ENCODE data around the gene BLOC1S5.
"Not testable (repeated sequence)": the region's sequence is repeated elsewhere in the genome, so short reads cannot be mapped to it uniquely, and the experiment has no call there.

The BLOC1S5 gene

DNA sequence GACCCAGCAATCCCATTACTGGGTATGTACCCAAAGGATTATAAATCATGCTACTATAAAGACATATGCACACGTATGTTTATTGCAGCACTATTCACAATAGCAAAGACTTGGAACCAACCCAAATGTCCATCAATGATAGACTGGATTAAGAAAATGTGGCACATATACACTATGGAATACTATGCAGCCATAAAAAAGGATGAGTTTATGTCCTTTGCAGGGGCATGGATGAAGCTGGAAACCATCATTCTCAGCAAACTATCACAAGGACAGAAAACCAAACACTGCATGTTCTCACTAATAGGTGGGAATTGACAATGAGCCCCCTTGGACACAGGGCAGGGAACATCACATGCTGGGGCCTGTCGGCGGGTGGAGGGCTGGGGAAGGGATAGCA, 30.1 kb downstream of the BLOC1S5 start:
- not testable (repeated sequence) for DNase-seq

DNA sequence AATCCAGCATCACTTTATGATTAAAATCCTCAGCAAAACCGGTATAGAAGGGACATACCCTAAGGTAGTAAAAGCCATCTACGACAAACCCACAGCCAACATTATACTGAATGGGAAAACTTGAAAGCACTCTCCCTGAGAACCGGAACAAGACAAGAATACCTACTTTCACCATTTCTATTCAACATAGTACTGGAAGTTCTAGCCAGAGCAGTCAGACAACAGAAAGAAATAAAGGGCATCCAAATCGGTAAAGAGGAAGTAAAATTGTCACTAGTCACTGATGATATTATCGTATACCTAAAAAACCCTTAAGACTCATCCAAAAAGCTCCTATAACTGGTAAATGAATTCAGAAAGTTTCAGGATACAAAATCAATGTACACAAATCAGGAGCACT, 33.3 kb downstream of the BLOC1S5 start:
- DNase-seq = no peak

DNA sequence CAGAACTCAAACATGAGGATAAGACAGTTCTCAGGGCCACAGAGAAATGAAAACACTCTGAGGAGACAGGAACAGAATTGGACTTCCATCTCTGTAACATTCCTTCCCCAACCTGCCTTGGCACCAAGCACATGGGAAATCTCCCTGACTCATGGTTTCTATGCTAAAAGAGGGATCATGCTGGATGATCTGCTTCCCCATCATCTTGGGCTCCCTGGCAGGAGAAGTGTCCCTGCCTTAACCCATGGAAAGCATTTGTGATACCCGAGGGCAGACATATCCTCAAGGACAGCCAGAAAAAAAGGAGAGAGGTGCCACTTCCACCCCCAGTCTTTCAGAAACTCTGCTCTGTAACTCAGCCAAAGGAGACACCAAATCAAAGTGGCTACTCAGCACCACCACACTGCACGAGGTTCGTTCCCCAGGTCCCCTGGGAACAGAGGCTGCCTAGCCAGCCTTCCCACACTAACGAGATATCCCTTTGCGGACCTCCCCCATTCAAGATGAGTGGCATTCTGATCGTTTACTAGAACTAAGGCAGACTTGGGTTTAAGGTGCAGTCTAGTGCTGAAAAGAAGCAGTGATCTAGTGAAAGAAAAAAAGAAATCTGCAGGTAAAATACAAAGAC, 34.8 kb downstream of the BLOC1S5 start:
- no peak for DNase-seq

DNA sequence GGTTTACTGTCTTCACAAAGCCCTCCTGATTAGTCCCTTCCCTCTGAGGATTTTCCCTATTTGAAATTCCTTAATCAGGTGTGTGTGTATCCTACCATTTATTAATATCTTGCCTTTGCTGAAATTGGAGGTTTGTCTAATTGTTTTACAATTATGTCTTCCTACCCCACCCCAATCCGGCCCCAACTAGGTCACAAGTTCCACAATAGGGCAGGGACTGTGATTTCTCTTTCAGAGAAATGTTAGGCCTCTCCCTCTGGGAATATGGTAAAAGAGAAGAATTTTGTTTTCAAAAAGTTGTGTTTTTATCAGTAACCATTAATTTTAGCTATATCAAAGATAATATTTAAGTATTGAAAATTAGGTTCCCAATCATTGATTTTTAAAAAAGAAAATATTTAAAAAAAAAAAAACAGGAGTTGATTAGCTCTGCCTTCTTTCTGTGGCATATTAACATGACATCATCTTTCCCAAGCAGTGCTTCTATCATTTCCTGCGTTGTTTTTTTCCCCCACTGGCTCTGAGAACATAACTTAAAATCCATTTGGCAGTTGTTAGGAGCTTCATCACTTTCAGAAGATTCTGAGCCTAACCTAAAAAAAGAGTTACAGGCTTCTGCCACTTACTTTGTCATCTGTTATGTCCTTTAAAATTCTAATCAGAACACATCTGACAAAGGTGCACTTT, 36.1 kb downstream of the BLOC1S5 start:
- no peak for DNase-seq

DNA sequence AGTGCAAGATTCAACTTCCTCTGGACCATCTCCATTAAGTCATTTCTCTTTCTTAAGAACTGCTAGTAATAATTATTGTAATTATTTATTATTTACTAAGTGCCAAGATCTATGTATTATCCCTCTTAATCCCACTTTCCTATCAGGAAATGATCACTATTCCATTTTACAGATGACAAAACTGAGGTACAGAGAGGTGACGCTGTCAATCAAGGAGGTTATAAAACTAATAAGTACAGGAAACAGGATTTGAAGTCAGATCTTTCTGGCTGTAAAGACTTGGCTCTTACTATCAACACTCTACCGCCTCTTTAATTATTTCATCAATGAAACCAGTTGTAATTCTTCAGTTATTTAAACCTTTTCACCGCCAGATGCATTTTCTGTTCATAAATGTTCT, 37.4 kb downstream of the BLOC1S5 start:
- DNase-seq = no peak

DNA sequence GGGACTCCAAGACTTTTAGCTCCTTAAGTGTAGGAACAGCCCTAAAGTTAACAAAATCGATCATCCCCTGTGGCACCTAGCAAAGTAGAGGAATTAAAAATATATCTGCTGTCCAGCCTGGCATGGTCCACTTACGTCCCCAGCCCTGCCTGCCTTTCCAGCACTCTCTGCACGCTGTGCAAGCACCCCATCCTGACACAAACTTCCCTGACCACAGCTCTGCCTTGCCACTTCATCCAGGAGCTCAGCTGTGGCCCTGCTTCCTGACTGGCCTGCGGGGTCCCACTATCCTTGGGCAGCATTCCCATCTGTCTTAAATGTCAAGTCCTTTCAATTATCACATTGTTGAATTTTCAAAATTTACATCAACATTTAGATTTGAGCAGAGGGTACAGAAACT, 39.0 kb downstream of the BLOC1S5 start:
- no peak for DNase-seq

DNA sequence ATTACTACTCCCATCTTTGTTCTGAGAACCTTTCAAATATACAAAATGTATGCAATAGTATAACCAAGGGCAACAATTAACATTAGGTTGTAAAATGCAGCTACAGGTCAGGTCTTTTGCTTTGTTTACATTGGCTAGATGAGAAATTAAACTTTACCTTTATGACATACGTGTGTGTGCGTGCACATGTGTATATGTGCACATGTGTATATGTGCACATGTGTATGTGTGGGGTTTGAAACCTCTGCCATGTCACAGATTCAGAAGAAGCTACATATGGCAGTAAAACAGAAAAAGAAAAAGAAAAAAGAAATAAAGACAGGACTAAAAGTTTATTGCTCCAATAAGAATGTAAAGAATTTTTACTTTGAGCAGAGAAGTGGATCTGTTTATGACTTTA, 40.6 kb downstream of the BLOC1S5 start:
- DNase-seq = no peak

DNA sequence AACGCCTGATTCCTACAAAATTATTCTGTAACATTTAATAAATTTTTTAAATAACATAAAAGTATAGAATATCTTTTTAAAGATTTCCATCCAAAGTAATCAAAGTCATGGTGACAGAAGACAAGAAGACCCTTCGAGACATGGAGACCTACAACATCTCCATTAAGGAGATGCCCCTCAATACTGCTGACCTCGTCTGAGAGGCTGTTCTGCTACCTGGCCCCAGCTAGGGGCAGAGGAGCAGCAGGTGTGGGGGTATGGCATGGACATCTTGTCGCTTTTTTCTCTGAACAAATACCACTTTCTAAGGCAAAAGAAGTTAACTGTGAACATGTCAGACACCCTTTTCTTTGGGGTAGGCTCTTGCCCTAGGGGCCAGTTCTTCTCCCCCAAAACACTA, 44.1 kb downstream of the BLOC1S5 start:
- no peak for DNase-seq

DNA sequence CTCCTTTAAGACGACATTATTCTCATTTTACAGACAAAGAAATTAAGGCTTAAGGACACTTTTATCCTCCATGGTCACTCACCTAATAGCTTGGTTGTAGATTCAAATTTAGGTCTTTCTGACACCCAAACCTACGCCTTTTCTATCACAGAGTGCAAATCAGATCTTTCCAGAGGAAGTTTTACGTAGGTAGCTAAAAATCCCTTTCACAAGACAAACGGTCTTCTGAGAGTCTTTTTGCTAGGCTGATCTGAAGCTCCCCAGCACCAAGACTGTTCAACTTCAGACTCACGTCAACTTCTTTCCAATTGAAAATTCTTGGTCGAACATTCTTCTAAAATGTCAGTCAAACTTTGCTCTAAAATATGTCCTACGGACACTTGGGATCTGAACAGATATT, 46.5 kb downstream of the BLOC1S5 start:
- DNase-seq = no peak

DNA sequence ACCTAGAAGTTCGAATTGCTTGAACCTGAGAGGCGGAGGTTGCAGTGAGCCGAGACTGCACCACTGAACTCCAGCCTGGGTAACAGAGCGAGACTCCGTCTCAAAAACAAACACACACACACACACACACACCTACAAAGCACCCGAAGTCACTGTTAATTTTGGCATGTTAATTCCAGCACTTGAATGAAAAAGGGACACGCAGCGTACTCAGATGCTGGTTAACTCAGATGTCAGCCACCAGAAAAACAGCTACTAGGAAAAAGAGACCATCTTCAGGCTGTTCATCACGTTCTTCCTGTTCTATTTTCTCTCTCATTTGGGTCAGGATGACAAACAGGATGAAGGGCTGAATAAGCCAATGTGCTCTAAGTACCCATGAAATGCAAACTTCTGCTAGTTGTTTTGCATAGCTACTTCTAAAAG, 46.9 kb downstream of the BLOC1S5 start:
- DNase-seq = no peak

DNA sequence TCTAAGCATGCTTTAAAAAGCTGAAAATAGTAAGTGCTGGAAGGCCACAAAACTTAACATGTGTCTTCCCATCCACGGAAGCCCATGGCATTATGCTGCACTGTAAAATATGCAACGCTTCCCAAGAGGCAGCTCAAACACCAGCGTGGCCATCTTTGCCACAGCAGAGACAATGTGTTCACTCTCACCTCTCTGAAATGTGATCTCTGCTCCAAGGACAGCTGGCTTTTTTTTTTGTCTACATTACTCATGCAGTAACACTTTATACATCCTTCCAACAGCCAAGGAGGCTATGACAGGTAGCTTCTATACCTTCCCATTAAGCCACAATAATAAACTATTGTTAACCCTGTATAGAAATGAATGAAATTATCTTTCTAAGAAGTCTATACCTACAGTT, 49.2 kb downstream of the BLOC1S5 start:
- DNase-seq = no peak

DNA sequence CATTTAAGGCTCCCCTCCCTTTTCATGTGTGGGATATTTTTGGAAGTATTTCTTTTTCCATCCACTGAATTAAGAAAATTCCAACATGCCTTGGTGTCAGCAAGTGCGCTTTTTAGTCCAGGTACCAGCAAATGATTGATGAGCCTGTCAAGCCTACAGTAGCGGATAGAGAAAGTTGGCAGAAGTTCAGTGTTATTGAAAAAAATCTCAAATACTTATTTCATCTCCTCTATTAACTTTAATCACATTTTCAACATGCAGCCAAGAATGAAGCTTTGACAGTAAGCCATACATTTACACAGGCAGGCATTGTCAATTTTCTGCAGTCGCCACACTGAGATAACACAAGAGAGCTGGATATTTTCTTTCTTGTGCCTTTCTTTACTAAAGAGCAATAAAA, 50.4 kb downstream of the BLOC1S5 start:
- DNase-seq = no peak

DNA sequence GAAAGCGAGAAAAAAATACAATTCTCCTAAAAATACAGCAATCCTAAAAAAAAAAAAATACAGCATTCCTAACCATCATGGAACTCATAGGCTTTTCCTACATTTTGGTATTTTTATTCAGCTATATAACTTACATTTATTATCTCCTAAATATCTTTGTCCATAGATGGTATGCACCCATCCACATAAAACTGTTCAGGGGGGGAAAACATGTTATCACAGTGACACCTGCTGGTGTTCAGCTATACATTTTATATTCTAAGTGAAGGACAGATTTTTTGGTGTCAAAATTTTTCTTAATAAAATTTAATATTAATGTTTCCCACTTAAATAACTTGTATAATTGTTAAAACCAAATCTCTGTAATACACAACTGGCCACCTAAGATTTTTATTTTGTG, 58.0 kb downstream of the BLOC1S5 start:
- DNase-seq = no peak

DNA sequence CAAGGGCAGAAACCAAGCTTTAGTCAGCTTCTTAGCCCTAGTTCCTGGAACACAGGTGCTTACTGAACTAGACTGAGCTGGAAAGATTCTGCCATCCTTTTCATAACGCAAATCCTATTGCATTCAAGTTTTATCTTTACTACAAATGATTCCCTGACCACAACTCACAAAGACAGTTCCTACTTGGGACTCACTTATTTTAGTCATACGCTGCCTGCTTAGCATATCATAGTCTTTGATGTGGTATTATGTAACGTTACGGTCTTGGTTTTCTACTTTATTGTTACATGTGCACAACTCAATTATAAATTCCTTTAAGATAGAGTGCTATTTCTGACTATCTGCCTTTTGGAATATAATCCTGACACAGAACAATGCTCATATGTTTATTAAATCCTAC, 59.1 kb downstream of the BLOC1S5 start:
- no peak for DNase-seq

DNA sequence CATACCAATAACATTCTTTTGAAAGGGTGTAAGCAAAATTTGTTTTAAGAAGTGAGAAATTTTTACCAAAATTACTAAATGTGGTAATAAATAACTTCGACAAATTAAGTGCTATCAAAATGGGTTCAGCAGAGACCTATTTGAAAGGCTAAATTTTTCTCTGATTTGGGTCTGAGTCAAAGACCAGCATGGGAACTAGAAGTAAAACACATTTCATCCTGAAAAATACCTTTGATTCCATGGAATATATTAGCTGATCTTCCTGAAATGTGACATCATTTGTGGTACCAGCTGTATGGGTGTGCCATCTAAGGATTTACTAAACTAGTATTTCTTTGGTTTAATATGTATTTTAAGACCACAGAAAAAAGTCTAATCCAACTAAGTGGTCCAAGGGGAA, 63.6 kb downstream of the BLOC1S5 start:
- DNase-seq = no peak

DNA sequence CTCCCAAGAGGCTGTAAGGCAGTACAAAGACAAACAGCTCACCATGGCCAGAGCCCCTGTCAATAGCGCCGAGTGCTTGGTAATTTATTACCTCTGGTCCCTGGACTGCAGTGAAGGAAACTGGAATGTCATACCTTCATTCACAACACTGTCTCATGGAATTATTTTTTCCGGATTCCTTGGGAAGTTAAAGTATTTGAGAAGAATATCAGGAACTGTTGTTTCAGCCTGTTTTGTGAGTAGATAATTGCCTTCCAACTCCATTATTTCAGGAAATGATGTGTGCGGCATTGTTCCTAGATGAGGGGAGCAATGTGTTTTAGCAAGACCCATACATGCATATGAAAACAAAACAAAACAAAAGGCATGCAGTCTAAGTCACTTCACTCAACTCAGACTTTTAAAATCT, 64.0 kb downstream of the BLOC1S5 start:
- no peak for DNase-seq

DNA sequence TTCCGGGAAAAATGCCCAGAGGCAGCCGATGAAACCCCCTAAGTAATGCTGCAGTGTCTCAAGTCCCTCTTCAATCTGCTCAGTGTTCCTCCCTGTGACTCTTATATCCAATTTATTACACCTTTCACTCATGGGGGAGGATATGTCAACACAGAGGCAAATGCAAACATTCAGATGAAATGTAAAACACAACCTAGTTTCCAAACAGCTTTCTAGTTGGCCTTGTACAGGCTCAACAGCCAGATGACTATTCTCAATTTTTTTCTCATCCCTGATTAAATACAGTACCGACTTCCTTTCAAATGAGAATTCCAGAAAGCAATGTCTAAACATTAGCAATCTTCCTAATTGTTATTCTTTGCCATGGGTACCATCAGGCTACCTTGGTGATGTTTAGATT, 65.0 kb downstream of the BLOC1S5 start:
- no peak for DNase-seq

DNA sequence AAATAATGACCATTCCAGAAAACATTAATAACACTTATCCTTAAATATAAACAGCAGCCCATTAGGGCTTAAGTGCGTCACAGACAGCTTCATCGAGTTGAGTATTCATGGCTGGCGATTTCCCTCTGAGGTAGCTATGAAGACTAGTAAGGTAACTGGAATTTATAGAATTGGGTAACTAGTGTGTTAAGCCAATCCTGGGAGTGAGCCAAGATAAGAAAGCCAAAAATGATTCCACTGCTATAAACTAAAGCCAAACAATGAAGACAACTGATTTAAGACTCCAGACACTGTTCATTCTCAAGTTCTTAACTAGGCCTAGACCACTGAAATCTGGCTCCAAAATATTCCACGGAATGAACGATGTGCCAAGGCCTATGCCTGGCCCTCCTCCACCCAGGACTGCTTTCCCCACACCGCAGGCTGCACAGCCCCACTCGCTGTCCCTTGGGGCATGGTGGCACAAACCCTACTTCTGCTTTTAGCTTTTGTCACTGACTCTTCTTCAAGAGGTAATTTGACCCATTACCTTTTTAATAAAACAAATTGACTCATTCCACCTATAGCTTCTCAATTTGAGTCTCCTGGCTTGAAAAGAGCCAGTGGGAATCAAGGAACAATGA, 66.0 kb downstream of the BLOC1S5 start:
- DNase-seq = no peak

DNA sequence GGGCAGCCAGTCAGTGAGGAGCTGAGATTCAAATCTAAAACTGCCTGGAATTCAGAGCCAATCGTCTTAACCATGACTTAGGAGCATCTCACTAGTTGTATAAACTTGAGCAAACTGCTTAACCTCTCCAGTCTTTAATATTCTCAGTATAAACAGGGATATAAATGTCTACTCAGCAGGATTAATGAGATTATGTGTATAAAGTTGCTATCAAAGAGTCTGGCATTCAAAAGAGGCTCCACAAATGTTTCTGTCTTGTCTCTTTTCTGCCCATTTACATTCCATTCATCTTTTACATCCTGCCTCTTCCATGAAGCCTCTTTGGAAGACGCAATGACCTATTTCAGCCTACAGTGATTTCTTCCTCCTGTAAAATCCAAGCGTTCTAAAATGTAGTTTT, 66.9 kb downstream of the BLOC1S5 start:
- no peak for DNase-seq

DNA sequence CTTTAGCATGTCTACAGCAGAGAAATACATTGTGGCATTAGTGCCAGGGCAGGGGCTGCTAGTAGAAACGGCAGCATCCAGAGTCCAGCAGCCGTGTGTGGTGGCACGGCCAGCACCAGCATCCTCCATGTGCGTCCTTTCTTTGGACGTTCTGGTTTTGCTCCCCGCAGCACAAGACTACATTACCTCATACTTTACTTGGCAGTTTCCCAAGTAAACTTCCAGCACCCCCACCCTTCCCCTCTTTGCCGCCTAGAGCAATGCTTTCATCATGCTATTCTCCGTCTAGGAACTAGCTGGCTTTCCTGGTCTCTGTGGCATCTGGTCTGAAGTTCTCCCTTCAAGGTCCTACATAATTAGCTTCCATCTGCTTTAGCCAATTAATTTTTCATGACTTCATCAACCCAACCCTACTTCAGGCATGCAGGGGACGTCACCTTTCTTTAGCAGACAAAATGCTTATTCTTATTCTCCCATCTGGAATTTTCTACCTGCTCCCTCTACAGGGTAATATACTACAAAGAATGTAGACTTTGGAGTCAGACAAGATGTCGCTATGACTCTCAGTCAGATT, 67.6 kb downstream of the BLOC1S5 start:
- DNase-seq = no peak

DNA sequence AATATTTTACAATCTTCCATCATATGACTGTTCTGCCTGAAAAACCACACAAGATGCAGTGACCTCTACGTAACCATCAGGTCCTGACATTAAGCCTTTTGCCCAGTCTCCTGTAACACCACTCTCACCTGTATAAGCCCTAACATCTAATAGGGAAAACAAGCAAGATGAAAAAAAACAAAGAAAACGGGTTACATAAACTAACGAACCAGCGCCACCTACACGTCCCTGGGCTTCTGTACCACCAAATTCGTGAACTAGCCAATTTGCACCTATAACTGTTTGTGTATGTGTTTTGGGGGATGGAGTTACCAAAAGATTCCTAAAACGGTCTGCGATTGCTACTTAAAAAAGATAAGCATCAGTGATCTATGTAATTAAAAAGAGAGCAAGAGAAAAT, 70.2 kb downstream of the BLOC1S5 start:
- DNase-seq = no peak

DNA sequence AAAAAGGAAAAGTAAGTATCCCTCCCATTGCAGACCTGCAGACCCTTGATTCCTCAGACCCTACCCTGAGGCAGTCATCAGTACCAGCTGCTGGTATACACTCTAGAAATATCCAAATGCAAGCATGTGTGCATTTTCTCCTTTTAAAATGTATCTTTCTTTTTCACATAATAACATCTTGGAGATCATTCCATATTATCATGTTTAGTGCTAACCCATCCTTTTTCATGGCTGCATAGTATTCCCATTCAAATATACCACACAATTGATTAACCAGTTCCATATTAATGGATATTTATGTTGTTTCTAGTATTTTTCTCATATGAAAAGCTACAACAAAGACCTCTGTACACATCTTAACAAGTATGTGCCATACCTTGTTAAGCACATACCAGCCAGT, 70.8 kb downstream of the BLOC1S5 start:
- no peak for DNase-seq

DNA sequence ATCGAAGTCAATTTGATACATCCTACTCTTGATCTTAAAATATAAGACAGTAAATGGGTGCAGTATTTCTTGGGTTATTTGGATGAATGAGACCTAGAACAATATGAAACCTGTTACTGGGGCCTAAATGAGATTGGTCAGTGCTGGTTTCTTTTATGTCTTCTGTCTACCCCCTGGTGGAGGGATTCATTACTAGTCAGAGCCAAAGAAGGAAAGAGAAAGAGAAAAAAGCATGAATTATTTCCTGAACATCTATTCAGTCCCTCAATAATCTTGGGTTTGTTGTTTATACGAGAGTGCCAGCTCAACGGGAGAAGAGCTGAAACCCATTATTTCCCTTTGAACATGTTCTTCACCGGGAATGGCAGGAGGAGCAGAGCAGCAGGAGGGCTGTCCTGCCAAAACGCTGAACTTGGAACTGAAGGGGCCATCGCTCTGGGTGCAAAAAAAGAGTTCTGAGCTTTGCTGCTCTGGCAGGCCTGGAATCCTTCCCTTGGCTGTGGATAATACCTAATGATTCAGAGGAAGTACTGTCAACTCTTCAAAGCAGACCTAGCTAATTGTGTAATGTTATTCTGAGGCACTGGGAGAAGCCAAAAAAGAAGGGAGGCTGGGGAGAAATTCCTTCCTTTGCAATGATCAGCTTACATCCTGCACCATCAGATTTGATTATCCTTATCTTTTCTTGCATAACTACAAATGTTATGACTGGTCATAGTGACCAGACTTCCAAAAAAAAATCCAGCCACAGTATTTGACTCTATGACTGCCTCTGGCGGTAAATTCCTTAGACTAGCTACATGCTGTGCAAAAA, 72.0 kb downstream of the BLOC1S5 start:
- no peak for DNase-seq
